ENCODE results near the gene TGFBI.

TGFBI gene

GRCh38 chr5:136004436-136004835 is 24.4 kb upstream of the TGFBI start:
- no peak for DNase-seq

GRCh38 chr5:136005476-136005875 is 23.3 kb upstream of the TGFBI start:
- no peak for DNase-seq

DNA sequence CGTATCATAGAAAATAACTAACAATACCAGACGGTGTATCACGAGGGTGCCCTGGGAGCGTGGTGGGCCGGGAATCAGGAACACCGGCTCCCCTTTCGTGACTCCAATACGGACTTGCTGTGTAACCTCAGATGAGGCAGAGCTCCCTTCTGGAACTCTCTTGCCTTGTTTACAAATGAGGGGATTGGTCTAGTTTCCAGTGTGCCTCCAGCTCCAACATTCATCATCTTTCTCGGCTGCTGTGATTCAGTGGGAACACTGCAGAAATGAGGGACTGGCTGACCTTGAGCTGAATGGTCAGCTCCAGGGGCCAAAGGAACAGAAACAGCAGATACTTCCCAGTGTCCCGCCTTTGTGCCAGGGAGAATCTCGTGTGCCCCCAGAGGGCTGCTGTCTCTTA is 22.6 kb upstream of the TGFBI start:
- no peak for DNase-seq

DNA sequence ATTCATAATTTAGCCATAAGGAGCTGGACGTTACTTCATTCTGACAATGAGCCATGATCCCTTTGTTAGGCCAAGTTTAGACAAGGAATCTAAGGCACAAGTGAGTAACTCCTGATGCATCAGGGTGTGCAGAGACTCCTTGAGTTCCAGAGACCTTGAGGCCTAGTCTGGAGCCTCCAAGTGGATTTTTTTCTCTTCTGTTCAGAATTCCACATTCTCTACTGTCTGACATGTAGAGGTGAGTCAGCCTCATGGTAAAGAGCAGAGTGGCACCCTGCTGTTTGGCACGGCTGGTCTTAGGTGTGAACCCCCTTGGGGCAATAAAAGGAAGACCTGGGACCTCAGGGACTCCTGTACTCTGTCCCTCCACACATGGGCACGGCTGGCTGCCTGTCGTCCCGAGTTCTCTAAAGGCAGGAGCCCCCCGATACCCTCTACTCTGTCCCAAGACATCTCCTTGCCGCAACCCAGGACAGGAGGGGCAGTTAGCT is 22.0 kb upstream of the TGFBI start:
- DNase-seq, result no peak

DNA sequence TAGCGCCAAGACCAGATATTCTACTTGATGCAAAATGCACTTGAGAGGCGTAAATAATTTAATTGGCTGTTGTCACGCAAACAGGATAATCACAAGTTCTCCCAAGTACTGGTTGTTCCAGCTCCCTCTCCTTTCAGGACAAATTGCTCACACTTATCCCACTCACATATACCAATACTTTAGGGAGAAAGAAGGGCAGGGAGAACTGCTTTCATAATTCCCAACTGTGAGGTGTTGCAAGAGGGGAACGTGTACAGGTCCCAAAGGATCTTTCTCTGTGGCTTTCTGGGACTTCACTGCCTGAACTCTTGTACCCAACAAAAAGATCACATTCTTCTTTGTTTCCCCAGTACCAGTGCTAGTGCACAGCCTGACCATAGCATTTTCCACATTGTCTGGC is 21.5 kb upstream of the TGFBI start:
- DNase-seq, result no peak

- DNase-seq, result no peak
These were observed 17.3 kb upstream of the TGFBI start for GRCh38 chr5:136011414-136012001.

GRCh38 chr5:136012041-136012804 is 16.6 kb upstream of the TGFBI start:
- no peak for DNase-seq

DNA sequence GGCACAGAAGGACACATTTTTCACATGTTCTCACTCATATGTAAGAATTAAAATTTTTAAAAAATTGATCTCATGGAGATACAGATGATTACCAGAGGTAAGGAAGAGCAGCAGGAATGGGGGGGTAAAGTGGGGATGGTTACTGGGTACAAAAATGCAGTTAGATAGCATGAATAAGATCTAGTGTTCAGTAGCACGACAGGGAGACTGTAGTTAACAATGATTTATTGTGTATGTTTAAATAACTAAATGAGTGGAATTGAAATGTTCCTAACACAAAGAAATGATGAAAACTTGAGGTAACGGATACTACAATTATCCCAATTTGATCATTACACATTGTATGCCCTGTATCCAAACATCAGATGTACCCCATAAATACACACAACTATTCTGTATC is 15.2 kb upstream of the TGFBI start:
- DNase-seq, result no peak

GRCh38 chr5:136014049-136015002 is 14.5 kb upstream of the TGFBI start:
- no peak for DNase-seq

DNA sequence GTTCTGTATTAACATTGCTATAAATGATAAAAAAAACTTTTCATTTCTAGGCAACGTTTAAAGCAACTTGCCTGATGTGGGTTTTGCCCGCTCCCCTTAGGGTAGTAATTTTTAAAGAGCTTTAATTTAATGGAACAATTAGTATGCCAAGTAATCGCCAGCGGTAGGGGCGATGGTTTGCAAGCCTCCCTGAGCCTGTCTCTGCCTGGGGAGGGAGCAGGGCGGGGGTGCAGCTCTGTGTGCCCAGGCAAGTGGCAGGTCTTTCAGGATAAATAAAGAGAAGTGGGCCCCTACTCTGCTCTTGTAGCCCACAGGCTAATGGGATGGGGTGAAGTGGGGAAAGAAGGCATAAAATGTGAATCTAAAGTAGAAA is 13.8 kb upstream of the TGFBI start:
- DNase-seq, result no peak

DNA sequence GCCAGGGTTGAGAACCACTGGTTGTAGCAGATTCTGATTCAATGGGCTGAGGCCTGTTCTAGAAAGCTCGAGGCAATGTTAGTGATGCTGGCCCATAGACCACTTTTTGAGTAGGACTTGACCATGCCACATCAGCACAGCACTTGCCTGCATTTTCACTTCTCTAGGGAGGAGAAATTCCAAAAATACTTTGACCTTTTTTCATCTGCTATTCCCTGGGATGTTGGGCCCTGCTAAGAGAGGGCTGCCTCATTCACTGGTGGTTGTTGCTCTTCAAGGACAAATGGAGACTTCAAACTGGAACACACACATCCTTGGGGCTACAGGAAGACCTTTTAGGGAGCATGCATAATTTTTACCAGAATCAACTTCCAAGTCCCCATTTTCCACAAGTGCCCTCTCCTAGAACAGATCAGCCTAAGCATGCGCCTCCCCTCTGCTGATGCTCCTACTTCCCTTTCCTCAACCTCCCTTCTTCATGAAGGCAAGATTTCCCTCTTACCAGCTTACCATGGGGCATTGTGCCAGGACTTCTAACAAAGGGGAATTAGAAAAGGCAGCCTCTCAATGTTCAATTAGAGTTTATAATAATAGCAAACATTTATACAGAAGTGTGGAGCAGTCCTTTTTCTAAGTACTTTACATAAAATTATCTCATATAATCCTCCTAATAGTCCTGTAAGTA is 12.7 kb upstream of the TGFBI start:
- no peak for DNase-seq

GRCh38 chr5:136016945-136017530 is 11.8 kb upstream of the TGFBI start:
- DNase-seq, result no peak

- no peak for DNase-seq
These were observed 9.7 kb upstream of the TGFBI start for GRCh38 chr5:136018814-136019783.

- DNase-seq, result no peak
These were observed 8.8 kb upstream of the TGFBI start for GRCh38 chr5:136020001-136020382.

- no peak for DNase-seq
These were observed 8.3 kb upstream of the TGFBI start for GRCh38 chr5:136020383-136021015.

DNA sequence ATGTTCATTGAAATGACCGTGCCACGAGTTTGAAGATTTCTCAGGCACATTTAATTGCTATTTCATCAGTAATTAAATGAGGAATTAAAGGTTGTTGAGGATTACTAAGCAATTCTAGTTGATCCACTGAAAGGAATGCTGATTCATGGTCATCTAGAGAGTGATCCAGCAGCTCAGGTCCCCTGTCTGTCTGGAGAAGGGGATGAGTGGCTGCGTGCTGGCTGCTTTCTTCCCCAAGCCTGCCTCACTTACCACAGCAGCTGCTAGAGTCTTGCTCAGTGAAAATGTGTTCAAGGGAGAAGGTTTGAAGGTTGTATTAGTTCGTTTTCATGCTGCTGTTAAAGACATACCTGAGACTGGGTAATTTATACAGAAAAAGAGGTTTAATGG is 7.8 kb upstream of the TGFBI start:
- DNase-seq, result no peak

DNA sequence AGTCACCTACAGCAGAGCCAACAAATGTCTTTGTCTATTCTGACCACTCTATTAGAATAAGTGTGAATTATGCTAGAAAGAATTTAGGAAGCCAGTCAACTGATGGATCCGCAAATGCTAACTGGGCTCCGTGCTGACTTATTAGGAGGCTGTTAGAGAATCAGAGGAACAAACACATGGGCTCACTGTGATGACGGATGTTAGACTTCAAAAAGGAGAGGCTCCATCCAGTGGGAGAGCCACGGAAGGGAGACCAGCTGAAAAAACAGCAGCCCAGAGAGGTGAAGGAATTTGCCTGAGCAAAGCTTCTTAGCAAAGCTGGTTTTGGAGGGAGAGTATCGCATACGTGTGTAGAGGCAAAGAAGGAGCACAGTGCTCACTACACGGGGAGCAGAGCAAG is 5.8 kb upstream of the TGFBI start:
- no peak for DNase-seq

DNA sequence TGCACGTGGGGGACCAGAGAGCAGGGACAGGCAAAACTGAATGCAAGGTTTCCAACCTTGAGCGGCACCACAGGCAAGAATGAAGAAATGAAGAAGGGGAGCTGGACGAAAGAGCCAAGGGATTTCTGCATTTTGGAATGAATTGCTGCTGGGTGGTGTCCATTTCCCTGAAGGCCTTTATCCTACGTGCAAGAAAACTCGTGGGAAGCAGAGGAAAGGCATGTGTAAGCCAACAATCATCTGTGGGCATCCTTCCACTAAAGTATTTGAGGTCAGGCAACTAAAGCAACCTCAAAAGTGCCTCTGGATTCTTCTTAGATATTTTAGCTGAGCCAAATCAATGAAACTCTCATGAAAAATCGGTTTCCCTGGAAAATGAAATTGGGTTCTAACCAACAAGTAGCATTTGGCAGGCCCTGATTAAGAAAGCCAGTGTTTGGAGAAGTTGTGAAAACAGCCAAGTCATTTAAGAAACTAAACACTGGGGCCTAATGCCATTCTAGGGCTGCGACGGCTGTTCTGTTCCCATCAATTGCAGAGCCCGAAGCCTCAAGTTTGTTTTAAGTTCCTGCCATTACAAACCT is 4.7 kb upstream of the TGFBI start:
- no peak for DNase-seq

DNA sequence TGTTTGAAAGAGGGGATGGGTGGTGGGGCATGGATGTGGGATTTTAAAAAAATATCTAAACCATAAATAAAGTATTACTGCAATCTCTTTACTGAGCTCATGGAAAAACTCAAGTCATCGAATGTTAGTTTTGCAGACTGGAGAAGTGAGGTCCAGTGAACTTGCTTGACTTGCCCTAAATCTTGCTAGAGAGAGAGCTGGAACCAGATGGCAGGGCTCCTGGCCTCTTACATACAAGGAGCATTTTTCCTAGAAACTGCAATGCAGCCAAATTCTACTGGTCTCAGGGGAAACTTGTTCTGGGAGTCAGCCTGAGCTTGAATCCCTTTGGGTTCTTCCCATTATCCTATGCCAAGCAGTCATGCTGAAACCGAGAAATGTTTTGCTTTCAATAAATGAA is 2.9 kb upstream of the TGFBI start:
- DNase-seq, result no peak

GRCh38 chr5:136026636-136027035 is 2.2 kb upstream of the TGFBI start:
- no peak for DNase-seq

DNA sequence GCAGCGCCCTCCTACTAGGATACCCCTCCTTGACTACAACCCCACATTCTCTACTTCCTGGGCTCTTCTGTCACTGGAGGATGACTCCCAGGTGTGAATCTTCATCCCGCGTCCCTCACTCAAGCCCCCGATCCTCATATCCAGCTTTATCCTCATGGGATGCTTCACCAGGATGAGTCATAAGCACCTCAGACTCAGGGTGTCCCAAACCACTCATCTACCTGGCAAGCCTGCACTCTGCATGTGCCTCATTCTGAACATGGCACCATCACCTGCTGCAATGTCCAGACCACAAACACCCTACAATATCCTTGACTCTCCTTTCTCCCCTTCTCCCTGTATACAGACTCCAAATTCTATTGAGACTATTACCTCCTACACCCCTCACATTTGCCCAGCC is 1.5 kb upstream of the TGFBI start:
- DNase-seq, result no peak

Data from stimulated activated CD4-positive, alpha-beta T cell treated with anti-CD3 and anti-CD28 coated beads, Interleukin-4, amount 100 ng/mL, for 1 hour (primary cell).